Measurements from ENCODE around the gene DEF6. TPM values are rescaled to one million over a fixed set of nuclear protein-coding genes. Genes with fewer than 3 reads are reported as not detected.

DEF6 gene
- total RNA-seq, 1 donor, result 1.3 TPM

DNA sequence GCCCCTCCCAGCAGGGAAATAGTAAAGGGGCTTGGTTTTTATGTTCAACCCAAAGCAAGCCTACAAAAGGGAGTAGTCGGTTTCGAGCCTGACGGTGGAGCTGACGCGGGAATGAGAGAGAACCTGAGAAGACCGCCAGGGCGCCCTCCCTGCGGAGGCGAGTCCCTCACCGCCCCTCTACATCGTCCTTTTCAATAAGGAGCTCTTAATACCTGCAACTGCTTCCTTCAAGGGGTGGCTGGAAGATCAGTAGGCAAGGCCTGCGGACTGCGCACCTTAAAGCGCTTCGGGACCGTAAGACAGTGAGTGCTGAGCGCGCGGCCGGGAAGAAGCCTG is 38.8 kb upstream of the DEF6 start:
- peak overlapping the region; percentile 89 for H3K4me3 ChIP-seq (ENCODE audit: low read depth, low read length)
- peak; percentile 77 for DNase-seq (ENCODE audit: low read depth)
- TF ChIP-seq, protein P1, sequence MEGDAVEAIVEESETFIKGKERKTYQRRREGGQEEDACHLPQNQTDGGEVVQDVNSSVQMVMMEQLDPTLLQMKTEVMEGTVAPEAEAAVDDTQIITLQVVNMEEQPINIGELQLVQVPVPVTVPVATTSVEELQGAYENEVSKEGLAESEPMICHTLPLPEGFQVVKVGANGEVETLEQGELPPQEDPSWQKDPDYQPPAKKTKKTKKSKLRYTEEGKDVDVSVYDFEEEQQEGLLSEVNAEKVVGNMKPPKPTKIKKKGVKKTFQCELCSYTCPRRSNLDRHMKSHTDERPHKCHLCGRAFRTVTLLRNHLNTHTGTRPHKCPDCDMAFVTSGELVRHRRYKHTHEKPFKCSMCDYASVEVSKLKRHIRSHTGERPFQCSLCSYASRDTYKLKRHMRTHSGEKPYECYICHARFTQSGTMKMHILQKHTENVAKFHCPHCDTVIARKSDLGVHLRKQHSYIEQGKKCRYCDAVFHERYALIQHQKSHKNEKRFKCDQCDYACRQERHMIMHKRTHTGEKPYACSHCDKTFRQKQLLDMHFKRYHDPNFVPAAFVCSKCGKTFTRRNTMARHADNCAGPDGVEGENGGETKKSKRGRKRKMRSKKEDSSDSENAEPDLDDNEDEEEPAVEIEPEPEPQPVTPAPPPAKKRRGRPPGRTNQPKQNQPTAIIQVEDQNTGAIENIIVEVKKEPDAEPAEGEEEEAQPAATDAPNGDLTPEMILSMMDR (IDR thresholded peaks at IDR 0.05; ENCODE audit: insufficient read depth, low read depth, low read length), result peak; percentile 25

DNA sequence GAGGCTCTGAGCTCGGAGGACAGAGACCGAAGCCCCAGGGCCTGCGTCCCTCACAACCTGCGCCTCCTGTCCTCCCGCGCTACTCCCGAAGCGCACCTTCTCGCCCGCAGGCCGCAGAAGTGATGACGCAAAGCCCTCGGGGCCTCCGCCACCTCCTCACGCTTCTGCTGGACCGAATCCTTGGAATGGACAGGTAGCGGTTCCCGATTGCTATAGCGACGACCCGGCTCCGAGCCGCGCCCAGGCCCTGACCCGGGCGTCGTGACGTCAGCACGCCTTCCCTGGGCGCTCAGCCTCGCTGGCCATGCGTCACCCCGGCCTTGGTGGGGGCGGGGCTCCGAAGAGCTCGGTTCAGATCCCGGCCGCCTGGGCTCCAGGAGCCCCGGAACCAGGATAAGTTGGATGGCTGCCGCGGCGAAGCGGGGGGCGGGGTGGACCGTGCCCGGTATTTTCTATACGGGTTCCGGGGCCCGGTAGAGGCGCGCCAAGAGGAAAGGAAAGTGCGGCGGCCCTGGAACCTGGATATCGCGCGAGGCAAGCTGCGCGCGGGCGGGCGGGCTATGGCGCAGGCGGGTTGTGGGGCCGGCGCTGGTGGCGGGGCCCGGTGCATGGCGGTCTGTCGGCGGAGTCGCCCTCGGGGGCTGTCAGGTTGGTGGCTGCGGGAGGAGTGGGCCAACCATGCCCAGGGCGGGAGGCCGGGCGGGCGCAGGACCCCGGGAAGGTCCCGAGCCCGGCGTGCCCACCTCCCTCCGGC is 38.2 kb upstream of the DEF6 start, which contains the start of gene ZNF76:
ZNF76 (plus strand) TSS at position 542 of the 754 bp plus-strand sequence. CDS start 21,417 bp downstream, outside the sequence.
- TF ChIP-seq, protein P1 (IDR thresholded peaks at IDR 0.05; ENCODE audit: insufficient read depth, low read depth, low read length), result no peak
- H3K4me3 ChIP-seq (ENCODE audit: low read depth, low read length), result peak within 1 kb of the TSS; percentile 89
- peak; percentile 98 for DNase-seq (ENCODE audit: low read depth)

DNA sequence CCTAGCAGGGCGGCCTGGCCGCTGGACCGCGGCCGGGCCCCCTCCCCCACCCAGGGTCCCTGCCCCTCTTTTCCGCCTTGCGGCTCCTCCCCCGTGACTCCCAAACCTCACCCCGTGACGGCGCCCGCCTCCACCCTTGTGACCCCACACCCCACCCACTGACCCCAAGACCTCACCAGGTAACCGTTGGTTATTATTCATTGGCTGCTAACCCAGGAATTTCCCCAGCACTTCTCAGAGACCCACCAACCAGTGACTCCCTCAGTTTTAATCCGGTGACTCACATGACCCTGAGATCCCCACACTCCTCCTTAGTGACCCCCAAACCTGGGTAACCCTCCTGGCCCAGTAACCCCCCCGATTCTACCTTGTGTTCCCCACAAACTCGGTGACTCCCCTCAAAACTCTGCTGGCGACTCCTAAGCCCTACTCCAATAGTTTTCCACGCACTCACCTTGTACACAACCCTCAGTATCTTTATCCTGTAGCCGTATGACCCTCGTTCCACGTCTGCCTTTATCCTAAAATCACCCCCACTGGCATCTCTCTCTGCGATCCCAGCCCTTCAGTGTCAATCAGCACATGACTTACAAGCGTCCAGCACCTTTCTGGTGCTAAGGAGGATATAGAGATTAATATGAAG is 37.5 kb upstream of the DEF6 start:
- TF ChIP-seq, protein P1 (IDR thresholded peaks at IDR 0.05; ENCODE audit: insufficient read depth, low read depth, low read length), result no peak
- peak overlapping the region; percentile 89 for H3K4me3 ChIP-seq (ENCODE audit: low read depth, low read length)
- peak; percentile 47 for DNase-seq (ENCODE audit: low read depth)

DNA sequence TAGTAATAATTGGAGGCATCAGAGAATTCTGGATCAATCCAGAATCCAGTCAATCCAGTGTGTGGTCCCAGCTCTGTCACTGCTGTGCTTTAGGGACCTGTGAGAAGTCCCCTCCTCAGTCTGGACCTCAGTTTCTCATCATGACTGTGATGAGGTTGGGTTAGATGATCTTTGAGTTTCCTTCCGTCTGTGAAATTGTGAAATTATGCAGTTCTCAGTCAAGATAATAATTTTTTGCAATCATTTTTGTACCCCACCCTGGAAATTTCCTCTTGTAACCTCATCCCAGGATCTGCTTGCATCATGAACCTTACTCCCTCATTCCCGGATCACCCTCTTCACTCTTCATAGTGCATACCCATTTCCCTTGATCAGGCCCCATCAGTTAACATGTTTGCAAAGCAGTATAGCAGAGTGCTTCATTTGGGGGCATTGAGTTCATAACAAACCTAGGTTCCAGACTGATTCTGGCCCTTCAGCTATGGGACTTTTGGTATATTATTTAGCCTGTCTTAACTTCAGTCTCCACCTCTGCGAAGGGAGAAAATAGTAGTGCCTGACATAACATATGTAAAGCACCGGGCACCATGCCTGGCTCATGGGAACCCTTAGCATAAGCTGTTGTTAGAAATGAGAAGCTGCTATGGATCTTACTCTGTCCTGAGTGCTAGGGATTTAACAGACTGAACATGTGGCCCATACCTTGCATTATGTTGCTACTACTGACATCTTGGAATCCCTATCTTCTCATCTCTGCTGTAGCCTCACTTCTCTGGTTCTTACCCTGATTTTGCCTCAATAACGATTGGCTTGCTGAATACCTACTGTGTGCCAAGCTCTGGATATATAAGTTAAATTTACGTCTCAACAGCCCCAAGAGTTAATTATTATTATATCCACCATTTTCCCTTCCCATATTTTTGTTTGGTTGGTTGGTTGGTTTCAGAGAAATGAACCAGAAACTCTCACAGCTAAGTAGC is 36.7 kb upstream of the DEF6 start:
- TF ChIP-seq, protein P1 (IDR thresholded peaks at IDR 0.05; ENCODE audit: insufficient read depth, low read depth, low read length), result no peak
- peak overlapping the region; percentile 89 for H3K4me3 ChIP-seq (ENCODE audit: low read depth, low read length)
- peak; percentile 68 for DNase-seq (ENCODE audit: low read depth)

DNA sequence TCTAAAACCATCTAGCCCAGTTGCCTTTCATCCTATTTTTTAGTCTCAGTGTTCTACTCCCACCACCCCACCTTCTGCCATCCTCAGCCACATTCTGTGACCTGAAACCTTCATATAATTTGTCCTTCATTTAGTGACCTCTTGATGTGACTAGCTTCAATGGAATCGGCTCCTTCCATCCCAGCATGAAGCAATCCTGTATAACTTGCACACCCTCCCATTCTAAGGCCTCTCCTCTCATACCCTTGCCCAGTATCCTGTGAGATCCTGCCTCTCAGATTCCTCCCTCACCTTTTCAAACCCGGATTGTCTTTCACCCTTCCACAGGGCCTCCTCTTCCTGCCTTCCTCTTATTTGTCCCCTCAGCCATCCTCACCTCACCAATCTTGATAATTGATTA is 35.0 kb upstream of the DEF6 start:
- DNase-seq (ENCODE audit: low read depth), result peak; percentile 22

More for the DNA sequence above, 35.0 kb upstream of the DEF6 start:
- no peak overlapping the region for H3K4me3 ChIP-seq (ENCODE audit: low read depth, low read length)
- TF ChIP-seq, protein P1 (IDR thresholded peaks at IDR 0.05; ENCODE audit: insufficient read depth, low read depth, low read length), result no peak
